ENCODE results near the gene RHOBTB1. TPM values are rescaled to one million over a fixed set of nuclear protein-coding genes. Genes with fewer than 3 reads are reported as not detected.

RHOBTB1 gene
- total RNA-seq, 1 experiment from 2014 or later: 14.8 TPM

- no peak for DNase-seq (ENCODE audit: extremely low read depth, low read depth)
Measured at GRCh38 chr10:60942788-60943315, 1.1 kb downstream of the RHOBTB1 start.

GRCh38 chr10:60942134-60942787 is 1.7 kb downstream of the RHOBTB1 start:
- DNase-seq (ENCODE audit: extremely low read depth, low read depth): no peak

GRCh38 chr10:60940446-60940845 is 3.5 kb downstream of the RHOBTB1 start:
- no peak for DNase-seq (ENCODE audit: extremely low read depth, low read depth)

GRCh38 chr10:60937784-60938654 is 6.0 kb downstream of the RHOBTB1 start:
- no peak for DNase-seq (ENCODE audit: extremely low read depth, low read depth)

- DNase-seq (ENCODE audit: extremely low read depth, low read depth): no peak
Measured at GRCh38 chr10:60937022-60937421, 7.0 kb downstream of the RHOBTB1 start.

- DNase-seq (ENCODE audit: extremely low read depth, low read depth): no peak
Measured at GRCh38 chr10:60934215-60935175, 9.5 kb downstream of the RHOBTB1 start.

- DNase-seq (ENCODE audit: extremely low read depth, low read depth): no peak
Measured at GRCh38 chr10:60932756-60933155, 11.2 kb downstream of the RHOBTB1 start.

- DNase-seq (ENCODE audit: extremely low read depth, low read depth): no peak
Measured at GRCh38 chr10:60930237-60930636, 13.7 kb downstream of the RHOBTB1 start.

- DNase-seq (ENCODE audit: extremely low read depth, low read depth): no peak
Measured at GRCh38 chr10:60921633-60922032, 22.4 kb downstream of the RHOBTB1 start.

GRCh38 chr10:60920479-60920878 is 23.5 kb downstream of the RHOBTB1 start:
- no peak for DNase-seq (ENCODE audit: extremely low read depth, low read depth)

- DNase-seq (ENCODE audit: extremely low read depth, low read depth): no peak
Measured at GRCh38 chr10:60919551-60919950, 24.4 kb downstream of the RHOBTB1 start.

- DNase-seq (ENCODE audit: extremely low read depth, low read depth): no peak
Measured at GRCh38 chr10:60917331-60918280, 26.4 kb downstream of the RHOBTB1 start.

GRCh38 chr10:60916025-60916424 is 28.0 kb downstream of the RHOBTB1 start:
- DNase-seq (ENCODE audit: extremely low read depth, low read depth): no peak

- DNase-seq (ENCODE audit: extremely low read depth, low read depth): no peak
Measured at GRCh38 chr10:60914690-60915141, 29.3 kb downstream of the RHOBTB1 start.

- DNase-seq (ENCODE audit: extremely low read depth, low read depth): no peak
Measured at GRCh38 chr10:60913657-60914056, 30.3 kb downstream of the RHOBTB1 start.

- DNase-seq (ENCODE audit: extremely low read depth, low read depth): no peak
Measured at GRCh38 chr10:60913071-60913470, 30.9 kb downstream of the RHOBTB1 start.

- no peak for DNase-seq (ENCODE audit: extremely low read depth, low read depth)
Measured at GRCh38 chr10:60911715-60912114, 32.3 kb downstream of the RHOBTB1 start.

GRCh38 chr10:60911216-60911615 is 32.8 kb downstream of the RHOBTB1 start:
- no peak for DNase-seq (ENCODE audit: extremely low read depth, low read depth)

- no peak for DNase-seq (ENCODE audit: extremely low read depth, low read depth)
Measured at GRCh38 chr10:60910543-60910942, 33.4 kb downstream of the RHOBTB1 start.
